22Rv1 (cell line): ENCODE results near the gene LGALS7B.

Source experiments
- CTCF ChIP-seq: fragments of 450-650 bp; IDR thresholded peaks from 2 replicates; pipeline ENCODE4 v1.5.1; 2017; ENCODE audit warnings: mild to moderate bottlenecking
- ZFX ChIP-seq: fragments of 450-650 bp; IDR thresholded peaks from 2 replicates; pipeline ENCODE4 v1.6.1; 2017; ENCODE audit warnings: antibody characterized with exemption, borderline replicate concordance

- TF ChIP-seq CTCF: no peak
- TF ChIP-seq ZFX: no peak
These were observed 48.7 kb downstream of the LGALS7B start for GRCh38 chr19:38837656-38838121.
